Posterior cingulate gyrus (tissue), 11 donors: ENCODE results near the gene NUP42.
A peak's percentile ranks its signal among the peaks of the same experiment; 100 is the strongest.
"Not testable (repeated sequence)": the region's sequence is repeated elsewhere in the genome, so short reads cannot be mapped to it uniquely, and the experiment has no call there.

Source experiments
- DNase-seq, 10 donors: peaks; one replicate each; pipeline versions ENCODE4 v3.0.0 to v3.0.0-alpha.2; 2020 to 2021; ENCODE audit warnings: mixed read lengths in 3 of 10
- intact Hi-C: fragments of 100-400 bp; cut with DNase I; formaldehyde crosslinking; loops from one replicate; pipeline ENCODE4 v1.15.1; 2023

The NUP42 gene

DNA sequence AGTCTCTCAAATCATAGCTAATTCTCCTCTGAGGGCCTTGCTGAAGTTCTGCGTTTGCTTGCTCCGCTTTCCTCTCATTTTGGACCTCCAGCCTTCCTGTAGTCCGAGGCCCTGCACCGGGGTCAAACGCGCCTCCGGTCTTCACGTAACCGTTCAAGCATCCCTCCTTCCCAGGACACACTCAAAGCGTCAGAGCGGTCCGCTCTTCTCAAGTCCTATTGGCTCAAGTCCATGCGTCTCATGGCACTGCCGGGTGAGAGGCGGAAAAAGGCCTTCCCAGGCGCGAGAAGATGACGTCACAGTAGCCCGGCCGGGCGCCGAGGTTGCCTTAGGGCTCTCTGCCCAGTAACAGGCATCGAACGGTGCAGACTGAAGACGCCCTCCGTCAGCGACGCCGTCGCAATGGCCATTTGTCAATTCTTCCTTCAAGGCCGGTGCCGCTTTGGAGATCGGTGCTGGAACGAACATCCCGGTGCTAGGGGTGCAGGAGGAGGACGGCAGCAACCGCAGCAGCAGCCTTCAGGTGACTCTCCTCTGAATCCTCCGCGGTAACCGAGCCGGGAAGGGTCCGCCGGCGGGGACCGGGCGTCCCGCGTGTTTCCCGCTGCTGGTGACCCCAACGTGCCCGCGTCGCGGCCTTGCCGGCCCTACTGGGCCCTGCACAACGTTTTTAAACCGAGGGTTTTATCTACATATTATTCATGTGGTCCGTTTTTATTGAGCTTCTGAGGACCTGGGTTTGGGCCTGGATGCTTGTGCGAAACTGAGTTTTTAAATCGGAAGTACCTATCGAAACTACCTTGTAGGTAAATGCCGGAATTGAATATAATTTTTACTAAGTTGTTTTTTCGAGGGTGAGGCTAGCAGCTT is at the start of gene NUP42:
Gene NUP42 (plus strand): TSS at position 365 of the 870 bp plus-strand sequence. CDS start 38 bp downstream, at position 403.
- DNase-seq, result peak; percentile 88 to 98 (median 91)

GRCh38 chr7:23133797-23134196 is 48.1 kb upstream of the NUP42 start:
- intact Hi-C loops, result no loop called here
- DNase-seq, result no peak

More for the DNA sequence above, at the start of gene NUP42:
- intact Hi-C loops, result loop anchor here (2.0 to 5.0 kb wide), 2 partner anchors 77 to 350 kb away; partner anchors contain the start of genes KLHL7 and TRA2A

DNA sequence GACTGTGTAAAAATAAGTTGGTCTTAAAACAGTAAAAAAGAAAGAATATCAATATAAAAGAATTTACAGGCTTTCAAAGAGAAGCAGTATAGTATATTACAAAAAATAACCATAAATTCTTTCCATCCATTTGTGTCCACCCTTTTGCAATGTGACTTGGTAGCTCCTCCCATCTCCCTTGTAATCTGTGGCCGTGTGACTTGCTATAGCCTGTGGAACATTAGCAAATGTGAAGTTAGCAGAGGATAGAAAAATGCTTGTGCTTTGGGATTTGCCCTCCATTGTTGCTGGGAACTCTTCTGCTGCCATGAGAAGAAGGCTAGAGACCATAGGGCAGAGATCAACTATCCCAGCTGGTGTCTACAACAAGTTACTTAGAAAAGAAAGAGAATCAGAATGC is 46.1 kb upstream of the NUP42 start:
- no peak for DNase-seq
- intact Hi-C loops, result no loop called here

DNA sequence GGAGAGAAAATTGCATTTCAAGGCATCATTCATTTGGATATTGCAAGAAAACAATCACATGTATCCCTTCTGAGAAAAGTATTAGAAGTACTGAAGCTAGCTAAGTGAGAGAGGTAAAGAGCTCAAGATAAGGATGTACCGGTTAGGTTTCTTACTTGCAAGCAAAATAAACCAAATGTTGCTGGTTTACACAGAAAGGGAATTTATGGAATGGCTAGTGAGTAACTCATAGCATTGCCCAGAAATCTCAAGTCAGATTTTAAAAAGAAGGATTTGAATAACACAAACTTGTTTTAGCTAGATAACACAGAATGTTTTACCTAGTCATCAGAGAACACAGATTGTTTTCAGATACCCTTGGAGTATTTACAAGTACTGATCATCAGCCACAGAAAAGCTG is 45.6 kb upstream of the NUP42 start:
- intact Hi-C loops, result no loop called here
- no peak for DNase-seq

- DNase-seq, result no peak
- intact Hi-C loops, result no loop called here
Measured at GRCh38 chr7:23157679-23158078, 24.2 kb upstream of the NUP42 start.

GRCh38 chr7:23158546-23158945 is 23.3 kb upstream of the NUP42 start:
- DNase-seq, result no peak
- intact Hi-C loops, result no loop called here

DNA sequence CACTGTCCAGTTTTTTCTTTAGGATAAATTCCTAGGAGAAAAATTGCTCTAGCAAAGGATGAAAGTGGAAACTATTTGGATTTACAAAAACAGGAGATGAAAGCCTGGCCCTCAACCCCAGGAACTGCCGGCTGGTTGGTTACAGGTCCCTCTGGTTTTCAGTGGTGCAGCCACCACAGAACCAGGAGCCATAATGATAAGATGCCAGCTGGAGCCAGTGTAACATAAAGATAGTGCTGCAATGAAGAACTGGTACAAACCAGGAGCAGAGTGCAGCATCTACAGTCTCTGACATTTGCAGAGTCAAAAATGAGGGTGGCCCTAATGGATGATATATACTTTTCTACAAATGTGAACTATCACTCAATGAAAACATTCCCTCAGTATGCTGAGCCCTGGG is 20.4 kb upstream of the NUP42 start:
- intact Hi-C loops, result no loop called here
- DNase-seq, result no peak

DNA sequence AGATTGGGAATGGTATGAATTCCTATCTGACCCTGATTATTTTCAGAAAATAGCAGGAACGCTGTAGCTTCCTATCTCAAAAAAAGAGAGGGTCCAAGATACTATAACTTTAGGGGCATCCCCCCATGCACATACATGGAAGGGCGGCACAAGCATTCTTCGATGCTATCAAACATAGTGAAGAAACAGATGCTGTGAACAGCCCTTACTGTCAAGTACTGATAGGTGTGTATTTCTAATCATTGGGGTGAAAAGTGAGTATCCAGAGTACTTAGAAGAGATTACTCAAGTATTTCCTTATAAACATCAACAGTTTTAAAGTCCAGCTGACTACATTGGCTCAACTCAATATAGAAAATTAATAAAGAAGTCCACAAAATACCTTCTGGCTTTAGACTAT is 17.0 kb upstream of the NUP42 start:
- DNase-seq, result no peak
- intact Hi-C loops, result no loop called here

DNA sequence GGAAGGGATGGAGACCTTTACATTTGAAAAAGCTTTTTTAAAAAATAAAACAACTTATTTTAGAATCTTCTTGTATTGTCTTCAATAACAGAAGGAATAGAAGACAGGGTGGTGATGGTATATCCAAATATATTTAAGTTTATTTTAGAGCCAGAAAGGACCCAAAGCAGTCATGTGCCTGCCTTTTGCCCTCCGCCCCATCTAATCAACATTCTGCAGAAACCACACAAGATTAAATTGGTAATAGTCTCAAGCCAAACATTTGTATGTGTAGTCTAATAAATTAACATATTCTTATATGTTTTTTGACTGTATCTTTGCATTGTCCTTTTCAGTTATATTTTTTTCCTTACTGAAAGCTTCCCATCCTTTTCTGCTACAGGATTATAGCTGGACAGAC is 16.5 kb upstream of the NUP42 start:
- no peak for DNase-seq
- intact Hi-C loops, result no loop called here

DNA sequence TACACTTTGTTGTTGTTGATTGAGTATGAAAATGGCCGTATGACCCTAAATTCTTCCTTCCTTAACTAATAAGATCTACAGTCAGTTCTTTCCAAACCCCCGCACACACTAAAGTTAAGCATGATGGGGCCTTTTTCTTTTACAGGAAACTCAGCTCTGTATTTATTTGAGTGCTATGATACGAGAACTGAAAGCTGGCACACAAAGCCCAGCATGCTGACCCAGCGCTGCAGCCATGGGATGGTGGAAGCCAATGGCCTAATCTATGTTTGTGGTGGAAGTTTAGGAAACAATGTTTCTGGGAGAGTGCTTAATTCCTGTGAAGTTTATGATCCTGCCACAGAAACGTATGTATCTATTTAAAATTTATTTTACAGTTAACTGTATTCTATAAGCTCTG is 14.2 kb upstream of the NUP42 start:
- no peak for DNase-seq
- intact Hi-C loops, result no loop called here

GRCh38 chr7:23168111-23168885 is 13.6 kb upstream of the NUP42 start:
- intact Hi-C loops, result no loop called here
- no peak for DNase-seq

DNA sequence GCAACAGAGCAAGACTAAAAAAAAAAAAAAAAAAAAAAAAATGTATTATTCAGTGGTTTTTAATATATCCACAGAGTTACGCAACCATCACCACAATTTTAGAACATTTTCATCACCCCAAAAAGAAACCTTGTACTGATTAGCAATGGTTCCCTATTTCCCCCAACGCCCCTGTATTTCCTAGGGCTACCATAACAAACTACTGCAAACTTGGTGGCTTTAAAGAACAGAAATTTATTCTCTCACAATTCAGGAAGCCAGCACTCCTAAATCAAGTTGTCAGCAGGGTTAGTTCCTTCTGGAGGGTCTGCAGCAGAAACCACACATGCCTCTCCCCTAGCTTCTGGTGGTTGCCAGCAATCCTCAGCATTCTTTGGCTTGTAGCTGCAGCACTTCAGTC is 5.9 kb upstream of the NUP42 start:
- intact Hi-C loops, result no loop called here
- no peak for DNase-seq

- intact Hi-C loops, result loop anchor here (5.0 kb wide), 1 partner anchor 349 kb away; the partner anchor contains the start of gene TRA2A
- no peak for DNase-seq
Measured at GRCh38 chr7:23183279-23184012, 1.6 kb downstream of the NUP42 start.

DNA sequence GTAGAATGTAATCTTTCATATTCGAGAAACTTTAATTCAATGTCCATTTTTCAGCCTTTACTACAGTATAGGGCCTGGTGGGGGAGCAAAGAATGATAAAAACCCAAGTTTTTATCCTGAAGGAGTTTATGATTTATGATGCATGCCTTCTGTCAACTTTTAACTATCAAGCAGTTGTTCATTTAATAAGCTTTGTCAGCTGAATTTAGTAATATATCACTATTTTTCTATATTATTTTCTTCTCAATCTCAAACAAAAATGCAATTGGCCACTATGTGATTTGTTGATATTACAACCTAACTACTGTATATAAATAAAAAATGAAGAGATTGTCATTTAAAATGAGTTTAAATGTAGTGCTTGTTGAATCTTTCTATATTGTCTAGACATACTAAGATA is 2.4 kb downstream of the NUP42 start:
- intact Hi-C loops, result loop anchor here (5.0 kb wide), 1 partner anchor 348 kb away; the partner anchor contains the start of gene TRA2A
- no peak for DNase-seq

DNA sequence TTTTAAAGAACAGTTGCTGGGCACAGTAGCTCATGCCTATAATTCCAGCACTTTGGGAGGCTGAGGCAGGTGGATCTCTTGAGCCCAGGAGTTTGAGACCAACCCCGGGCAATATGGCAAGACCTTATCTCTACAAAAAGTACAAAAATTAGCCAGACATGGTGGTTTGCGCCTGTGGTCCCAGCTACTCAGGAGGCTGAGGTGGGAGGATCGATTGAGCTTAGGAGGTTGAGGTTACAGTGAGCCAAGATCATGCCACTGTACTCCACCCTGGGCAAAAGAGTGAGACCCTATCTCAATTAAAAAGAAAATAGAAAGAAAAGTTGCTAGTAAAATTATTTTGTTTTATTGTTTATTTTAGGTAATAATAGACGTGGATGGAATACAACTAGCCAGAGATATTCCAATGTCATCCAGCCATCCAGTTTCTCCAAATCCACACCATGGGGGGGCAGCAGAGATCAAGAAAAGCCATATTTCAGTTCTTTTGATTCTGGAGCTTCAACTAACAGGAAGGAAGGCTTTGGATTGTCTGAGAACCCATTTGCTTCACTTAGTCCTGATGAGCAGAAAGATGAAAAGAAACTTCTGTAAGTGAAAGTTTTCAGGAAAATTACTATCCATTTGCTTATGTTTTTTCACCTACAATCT is 3.0 kb downstream of the NUP42 start:
- DNase-seq, result peak in 6 of 10 donors; percentile 33 to 87 (median 63)
- intact Hi-C loops, result loop anchor here (5.0 kb wide), 3 partner anchors 77 to 347 kb away; partner anchors contain the start of gene TRA2A

DNA sequence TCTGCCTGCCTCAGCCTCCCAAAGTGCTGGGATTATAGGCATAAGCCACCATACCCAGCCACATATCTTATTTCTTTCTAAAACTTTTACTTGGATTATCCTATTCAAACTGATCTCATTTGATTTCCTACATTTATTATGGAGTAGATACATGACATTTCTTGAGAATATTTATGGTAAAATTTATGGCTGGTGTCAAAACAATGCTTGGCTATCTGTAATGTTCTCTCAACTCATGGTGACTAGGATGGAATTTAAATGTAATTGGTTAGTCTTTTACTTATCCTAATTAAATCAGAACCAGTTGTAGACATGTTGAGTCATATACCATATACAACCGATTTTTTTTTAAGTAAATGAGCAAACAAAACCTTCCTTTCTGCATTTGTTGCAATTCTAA is 4.1 kb downstream of the NUP42 start:
- intact Hi-C loops, result loop anchor here (5.0 kb wide), 2 partner anchors 76 to 91 kb away; no protein-coding TSS in a partner anchor
- DNase-seq, result no peak

DNA sequence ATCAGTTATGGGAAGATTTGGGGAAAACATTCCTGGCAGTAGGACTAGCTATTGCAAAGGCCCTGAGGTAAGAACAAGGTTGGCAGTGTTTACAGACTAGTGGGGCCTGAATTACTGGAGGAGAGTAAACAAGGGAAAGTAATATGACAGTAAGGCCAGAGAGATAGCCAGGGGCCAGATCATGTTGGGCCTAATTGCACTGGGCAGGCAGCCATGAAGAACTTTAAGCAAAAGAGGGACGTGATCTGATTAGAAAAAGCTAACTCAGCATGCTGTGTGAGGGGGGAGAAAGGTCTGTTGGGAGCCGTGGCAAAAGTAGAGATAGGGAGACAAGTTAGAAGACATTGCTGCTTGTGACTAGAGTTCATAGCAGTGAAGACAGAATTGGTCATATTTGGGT is 9.2 kb downstream of the NUP42 start:
- DNase-seq, result no peak
- intact Hi-C loops, result no loop called here

GRCh38 chr7:23193650-23194227 is 11.9 kb downstream of the NUP42 start:
- intact Hi-C loops, DNase-seq: not testable (repeated sequence)

DNA sequence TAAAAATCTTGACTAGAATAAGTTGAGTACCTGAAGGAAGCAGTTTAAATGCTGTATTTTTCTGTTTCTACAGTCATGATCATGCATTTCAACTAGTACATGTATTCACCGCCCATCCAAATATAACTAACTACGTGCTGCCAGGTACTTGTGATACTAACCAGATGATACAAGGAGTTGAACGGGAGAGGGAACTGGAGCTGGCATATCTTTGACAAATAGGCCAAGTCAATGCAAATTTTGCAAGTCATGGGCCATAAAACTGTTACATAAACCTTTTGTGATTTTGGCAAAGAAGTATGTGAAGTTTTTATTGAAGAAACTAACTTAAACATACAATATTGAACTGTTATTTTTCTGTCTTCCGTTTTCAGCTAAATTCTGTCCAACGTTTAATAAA is 14.5 kb downstream of the NUP42 start:
- intact Hi-C loops, result no loop called here

GRCh38 chr7:23197745-23198144 is 15.9 kb downstream of the NUP42 start:
- DNase-seq, intact Hi-C loops: not testable (repeated sequence)

More for the DNA sequence above, 14.5 kb downstream of the NUP42 start:
- no peak for DNase-seq
